CD4-positive, alpha-beta T cell treated with Interleukin-17A for 1 hour (primary cell): ENCODE data around the gene ZNF57.
"Not testable (repeated sequence)": the region's sequence is repeated elsewhere in the genome, so short reads cannot be mapped to it uniquely, and the experiment has no call there.

Experiments
- DNase-seq: peaks from one replicate; pipeline ENCODE4 v3.0.0-alpha.2; 2020

The ZNF57 gene

GRCh38 chr19:2902590-2903218, 2.0 kb downstream of the ZNF57 start:
- DNase-seq: no peak

GRCh38 chr19:2903326-2903725, 2.6 kb downstream of the ZNF57 start:
- DNase-seq: not testable (repeated sequence)

DNA sequence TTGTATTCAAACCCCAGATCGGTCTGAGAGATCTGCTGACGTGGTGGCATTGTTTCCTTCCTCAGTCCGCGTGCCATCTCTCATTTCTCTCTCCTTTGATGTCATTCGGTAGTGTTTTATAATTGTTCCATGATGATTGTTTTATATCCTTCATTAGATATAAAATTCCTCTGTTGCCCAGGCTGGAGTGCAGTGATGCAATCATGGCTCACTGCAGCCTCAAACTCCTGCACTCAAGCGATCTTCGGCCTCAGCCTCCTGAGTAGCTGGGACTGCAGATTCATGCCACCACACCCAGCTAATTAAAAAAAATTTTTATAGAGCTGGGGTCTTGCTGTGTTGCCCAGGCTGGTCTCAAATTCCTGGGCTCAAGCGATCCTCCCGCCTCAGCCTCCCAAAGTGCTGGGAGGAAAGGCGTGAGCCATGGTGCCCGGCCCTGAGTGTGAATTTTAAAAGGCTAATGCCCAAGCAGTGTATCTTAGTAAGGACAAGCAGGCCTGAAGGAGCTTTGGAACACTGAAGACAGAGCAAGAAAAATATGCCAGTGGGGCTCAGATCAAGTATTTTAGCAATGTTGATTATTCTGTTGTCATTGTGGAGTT, 5.3 kb downstream of the ZNF57 start:
- no peak for DNase-seq

DNA sequence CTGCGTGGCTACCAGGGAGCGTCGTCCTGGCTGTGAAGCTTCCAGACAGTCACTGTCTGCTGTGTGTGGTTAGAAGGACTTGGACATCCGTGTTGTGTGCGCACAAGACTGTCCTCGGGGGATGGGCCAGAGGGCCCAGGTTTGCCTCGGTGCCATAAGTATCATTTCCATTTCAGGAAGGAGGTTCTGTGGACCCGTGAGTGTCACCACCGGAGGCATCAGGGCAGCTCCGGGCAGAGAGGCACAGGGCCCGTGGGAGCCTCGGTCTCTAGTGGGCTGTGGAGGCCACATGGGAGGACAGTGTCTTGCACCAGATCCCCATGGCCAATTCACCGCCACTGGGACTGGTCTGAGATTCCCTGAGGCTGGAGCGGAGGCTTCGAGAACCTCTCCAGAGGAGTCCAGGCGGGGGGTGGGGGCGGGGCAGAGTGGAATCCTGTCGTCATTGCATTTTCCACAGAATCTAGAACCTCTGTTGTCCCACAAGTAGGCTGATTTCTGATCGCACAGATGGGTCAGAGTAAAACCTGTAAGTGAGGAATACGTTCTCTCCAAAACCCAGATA, 6.0 kb downstream of the ZNF57 start:
- no peak for DNase-seq

DNA sequence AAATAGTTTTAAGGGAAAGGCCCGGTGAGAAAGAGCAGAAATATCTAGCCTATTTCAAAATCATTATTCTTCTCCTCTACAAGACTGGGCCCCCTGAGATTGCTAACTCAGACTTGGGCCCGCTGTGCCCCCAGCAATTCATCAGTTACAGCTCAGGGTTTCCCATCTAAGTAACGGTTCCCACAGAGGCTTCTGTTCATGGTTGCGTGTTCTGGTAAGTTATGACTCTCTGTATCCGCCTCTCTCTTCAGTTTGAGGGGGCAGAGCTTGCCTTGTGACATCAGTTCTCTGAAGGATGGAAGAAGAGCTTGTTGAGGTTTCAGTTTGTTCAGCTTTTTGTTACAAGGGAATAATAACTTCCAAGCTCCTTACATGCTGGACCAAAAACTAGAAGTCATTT, 11.6 kb downstream of the ZNF57 start:
- DNase-seq: no peak

GRCh38 chr19:2917275-2918184, 16.8 kb downstream of the ZNF57 start:
- DNase-seq: no peak

DNA sequence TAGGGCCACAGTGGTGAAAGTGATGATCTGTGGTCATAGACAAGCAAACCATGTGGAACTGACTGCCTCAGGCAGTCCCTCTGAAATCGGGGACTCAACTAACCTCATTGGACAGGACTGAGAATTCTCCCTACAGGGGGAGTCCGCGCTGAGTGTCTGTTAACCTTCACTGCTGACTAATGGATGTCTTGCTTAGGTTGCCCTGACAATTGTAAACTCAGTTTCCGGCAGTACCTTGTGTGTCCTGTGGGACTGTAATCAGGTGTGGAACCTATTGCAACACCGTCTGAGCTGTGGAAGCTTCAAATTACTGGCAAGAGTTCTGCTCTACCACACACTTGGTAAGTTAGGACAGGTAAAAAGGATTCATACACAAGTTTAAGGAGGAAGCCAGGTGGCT, 22.3 kb downstream of the ZNF57 start:
- DNase-seq: no peak

- no peak for DNase-seq
These were observed 22.8 kb downstream of the ZNF57 start for GRCh38 chr19:2923510-2923909.

DNA sequence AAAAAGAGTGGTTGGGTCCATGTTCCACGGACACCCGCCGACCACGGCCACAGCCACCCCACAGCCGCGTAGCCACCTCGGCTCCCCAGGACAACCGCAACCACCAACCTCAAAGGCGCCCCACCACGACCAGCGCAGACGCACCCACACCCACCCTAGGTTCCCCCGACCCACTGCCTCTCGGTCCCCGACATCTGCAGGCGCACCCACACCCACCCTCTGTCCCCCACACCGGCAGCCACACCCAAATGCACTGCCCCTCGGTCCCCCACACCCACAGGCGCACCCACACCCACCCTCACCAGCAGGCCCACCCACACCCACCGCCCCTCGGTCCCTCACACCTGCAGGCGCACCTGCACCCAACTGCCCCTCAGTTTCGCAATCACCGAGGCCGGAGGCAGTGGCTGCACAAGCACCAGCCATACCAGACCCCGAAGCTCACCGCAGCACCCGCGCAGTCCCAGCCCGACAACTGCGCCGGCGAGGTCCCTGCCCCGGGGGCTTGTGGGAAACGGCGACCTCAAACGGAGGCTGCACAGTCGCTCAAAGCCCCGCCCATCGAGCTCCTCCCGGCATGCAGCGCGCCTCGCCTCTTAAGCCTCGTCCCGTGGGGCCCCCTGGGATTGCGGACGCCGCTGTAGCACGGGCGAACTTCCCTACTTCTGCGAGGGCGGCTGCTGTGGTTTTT, 25.8 kb downstream of the ZNF57 start:
- DNase-seq: no peak

- DNase-seq: no peak
These were observed 26.3 kb downstream of the ZNF57 start for GRCh38 chr19:2927032-2927430.

GRCh38 chr19:2933490-2933910, 32.8 kb downstream of the ZNF57 start:
- no peak for DNase-seq

- DNase-seq: not testable (repeated sequence)
These were observed 35.1 kb downstream of the ZNF57 start for GRCh38 chr19:2935863-2936262.

GRCh38 chr19:2942928-2943640, 42.4 kb downstream of the ZNF57 start:
- no peak for DNase-seq

DNA sequence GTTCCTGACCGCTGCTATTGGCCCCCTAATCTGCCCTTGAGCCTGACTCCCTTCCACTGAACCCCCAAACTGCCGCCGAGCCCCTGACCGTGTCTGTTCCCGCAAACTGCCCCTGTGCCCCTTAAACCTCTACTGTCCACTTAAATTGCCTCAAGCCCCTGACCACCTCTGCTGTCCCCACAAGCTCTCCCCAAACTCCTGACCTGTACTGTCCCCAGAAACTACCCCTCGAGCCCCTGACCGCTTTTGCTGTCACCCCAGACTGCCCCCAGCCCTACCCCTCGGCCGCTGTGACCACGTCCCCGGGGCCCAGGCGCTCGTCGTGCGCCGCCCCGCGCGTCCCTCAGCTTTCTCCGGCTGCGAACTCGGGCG, 43.7 kb downstream of the ZNF57 start:
- no peak for DNase-seq

- peak; percentile 100 for DNase-seq
These were observed 44.2 kb downstream of the ZNF57 start, which contains the start of gene ZNF77 for GRCh38 chr19:2944775-2945574. Gene ZNF77, minus strand, starts transcription at chr19:2944971. Its CDS starts 131 bp downstream, at chr19:2944840.

- DNase-seq: no peak
These were observed 45.0 kb downstream of the ZNF57 start for GRCh38 chr19:2945575-2946184.

DNA sequence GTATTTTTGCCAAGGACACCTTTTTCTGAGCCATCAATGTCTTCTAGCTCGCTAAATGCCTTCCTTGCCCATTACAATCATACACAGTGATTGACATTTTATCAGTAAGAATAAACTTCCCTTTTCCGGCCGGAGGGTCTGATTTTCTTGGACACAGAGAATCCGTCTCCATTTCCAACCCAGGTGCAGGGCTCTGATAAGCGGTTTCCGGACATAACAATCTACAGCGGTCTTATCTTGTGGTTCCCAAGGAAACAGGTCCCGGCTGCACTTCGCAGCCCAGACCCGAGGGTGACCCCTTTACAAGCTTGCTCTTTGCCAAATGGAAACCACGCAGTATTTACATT, 49.2 kb downstream of the ZNF57 start:
- DNase-seq: no peak

- peak; percentile 100 for DNase-seq
These were observed 49.8 kb downstream of the ZNF57 start for GRCh38 chr19:2950286-2951124.

GRCh38 chr19:2952953-2953481, 52.3 kb downstream of the ZNF57 start:
- no peak for DNase-seq

- no peak for DNase-seq
These were observed 56.4 kb downstream of the ZNF57 start for GRCh38 chr19:2957160-2957559.
